Gastroesophageal sphincter (tissue), 3 donors: ENCODE results near the gene AFAP1.

ENCODE experiments used
- CTCF ChIP-seq, 4 experiments: fragments of 200-600 bp in 2 of 4; fragments of 450-650 bp in 2 of 4; sonication (generic) in 1 of 4; IDR thresholded peaks; one replicate each; pipeline ENCODE4 v1.5.1; 2017 to 2019; ENCODE audit warnings: antibody characterized with exemption in 4 of 4, mild to moderate bottlenecking in 2 of 4, moderate library complexity in 2 of 4
- EP300 ChIP-seq: sonication (generic); formaldehyde crosslinking; IDR thresholded peaks from one replicate; pipeline ENCODE4 v1.6.1; 2017; ENCODE audit warnings: antibody characterized with exemption, mild to moderate bottlenecking
- POLR2A ChIP-seq, 2 donors: fragments of 450-650 bp; IDR thresholded peaks; one replicate each; pipeline ENCODE4 v1.6.1; 2017; ENCODE audit warnings: antibody characterized with exemption in 2 of 2, mild to moderate bottlenecking in 2 of 2, moderate library complexity in 1 of 2

- no peak for TF ChIP-seq POLR2A (IDR thresholded peaks at IDR 0.05)
- TF ChIP-seq CTCF (IDR thresholded peaks at IDR 0.05) = no peak
- TF ChIP-seq EP300 = no peak
These were observed 138.0 kb downstream of the AFAP1 start for GRCh38 chr4:7801641-7802040.
